Stomach (tissue), 9 donors: ENCODE results near the gene OBP2B. TPM values are rescaled to one million over a fixed set of nuclear protein-coding genes. Genes with fewer than 3 reads are reported as not detected.

Experiments
- DNase-seq, 2 donors: peaks; one replicate each; pipeline versions ENCODE4 v3.0.0 to v3.0.0-alpha.2; 2013 to 2019
- H3K27ac ChIP-seq, 5 donors: fragments of 200-600 bp in 4 of 5; sonication (generic) in 4 of 5; one replicate each; pipeline ENCODE4 v1.5.1; 2013 to 2019; ENCODE audit warnings: mild to moderate bottlenecking in 1 of 5, moderate library complexity in 1 of 5
- H3K27me3 ChIP-seq, 3 donors: fragments of 200-600 bp; sonication (generic); one replicate each; pipeline ENCODE4 v1.5.1; 2017 to 2019; ENCODE audit warnings: mixed run types in 1 of 3
- H3K36me3 ChIP-seq, 4 donors: fragments of 200-600 bp; sonication (generic); 1 replicate in 3 of 4; 2 replicates in 1 of 4; pipeline ENCODE4 v1.5.1; 2016 to 2019
- H3K4me1 ChIP-seq, 4 donors: fragments of 200-600 bp; sonication (generic); one replicate each; pipeline ENCODE4 v1.5.1; 2016 to 2019
- H3K4me3 ChIP-seq, 4 donors: fragments of 200-600 bp; sonication (generic) in 3 of 4; one replicate each; pipeline ENCODE4 v1.5.1; 2016 to 2019; ENCODE audit warnings: mild to moderate bottlenecking in 1 of 4
- H3K9me3 ChIP-seq, 4 donors: fragments of 200-600 bp; sonication (generic); one replicate each; pipeline ENCODE4 v1.5.1; 2016 to 2019
- CTCF ChIP-seq, 7 experiments: fragments of 450-650 bp in 4 of 7; fragments of 200-600 bp in 3 of 7; sonication (generic) in 3 of 7; IDR thresholded peaks; one replicate each; pipeline ENCODE4 v1.5.1; 2016 to 2019; ENCODE audit warnings: antibody characterized with exemption in 7 of 7, control low read depth in 2 of 7, mild to moderate bottlenecking in 1 of 7
- EP300 ChIP-seq: sonication (generic); formaldehyde crosslinking; IDR thresholded peaks from one replicate; pipeline ENCODE4 v1.6.1; 2017; ENCODE audit warnings: antibody characterized with exemption
- POLR2A ChIP-seq, 4 donors: fragments of 450-650 bp; IDR thresholded peaks; one replicate each; pipeline ENCODE4 v1.6.1; 2016; ENCODE audit warnings: antibody characterized with exemption in 4 of 4, control low read depth in 2 of 4, mild to moderate bottlenecking in 1 of 4, moderate library complexity in 1 of 4
- POLR2AphosphoS5 ChIP-seq, 3 donors: sonication (generic); formaldehyde crosslinking; IDR thresholded peaks; one replicate each; pipeline ENCODE4 v1.6.1; 2016; ENCODE audit warnings: antibody characterized with exemption in 3 of 3
- WGBS, 5 donors: extraction: QIAGEN DNeasy Blood & Tissue Kit in 3 of 5; methylation state at CpG; one replicate each; pipeline versions ENCODE4 v1.1.5 to v1.1.7; 2013 to 2018; 5-methylcytosine and 5-hydroxymethylcytosine counted together
- intact Hi-C: fragments of 100-400 bp; cut with DNase I; formaldehyde crosslinking; loops from one replicate; pipeline ENCODE4 v1.15.1; 2023; ENCODE audit warnings: low total_unique reads
- polyA plus RNA-seq, 3 donors: library from polyadenylated mRNA; stranded (reverse); fragments of 200-250 nt; gene quantifications; one replicate each; pipeline ENCODE4 v1.2.3, GENCODE V29; 2013
- total RNA-seq, 5 donors: library from RNA; depleted of rRNA; stranded (reverse); fragments of >200 nt; gene quantifications; one replicate each; pipeline versions ENCODE4 v1.1.0 to v1.2.3, GENCODE V29; 2014 to 2016
- donor health status: healthy with polysubstance abuse.
- donor health status: Bipolar disorder and iron deficiency.
- donor health status: healthy.

The OBP2B gene
- total and polyA plus RNA-seq, 8 donors = not detected

GRCh38 chr9:133201424-133202144 is 7.5 kb downstream of the OBP2B start:
- Histone ChIP-seq H3K4me3 (no peak overlapping the region), H3K36me3 (no peaks in the 10 kb centered on the region), H3K27ac (no peak overlapping the region), H3K4me1 (peaks cover 0 to 5% (median 0%) of the 10 kb centered on the region in 4 donors), H3K9me3 (peaks cover 0 to 4% (median 0%) of the 10 kb centered on the region in 4 donors), H3K27me3 (peaks cover 0 to 70% (median 6%) of the 10 kb centered on the region in 3 donors)
- intact Hi-C loops = no loop called here
- TF ChIP-seq POLR2A (IDR thresholded peaks at IDR 0.05) (no peak), CTCF (IDR thresholded peaks at IDR 0.05) (no peak), EP300 (no peak), POLR2AphosphoS5 (IDR thresholded peaks at IDR 0.05) (no peak)
- peak; percentile 14 to 38 for DNase-seq
- 65 to 84% (median 71%) methylated on average over 12 to 13 of the region's 13 CpGs for WGBS, 5 donors

- Histone ChIP-seq H3K27ac (no peak overlapping the region), H3K27me3 (peaks cover 0 to 68% (median 6%) of the 10 kb centered on the region in 3 donors), H3K4me3 (no peak overlapping the region), H3K4me1 (peaks cover 0 to 5% (median 0%) of the 10 kb centered on the region in 4 donors), H3K9me3 (peaks cover 0 to 4% (median 0%) of the 10 kb centered on the region in 4 donors), H3K36me3 (no peaks in the 10 kb centered on the region)
- TF ChIP-seq CTCF (IDR thresholded peaks at IDR 0.05) (no peak), POLR2AphosphoS5 (IDR thresholded peaks at IDR 0.05) (no peak), EP300 (no peak), POLR2A (IDR thresholded peaks at IDR 0.05) (no peak)
- 83 to 93% (median 89%) methylated on average over 17 of the region's 17 CpGs for WGBS, 5 donors
- intact Hi-C loops = no loop called here
- DNase-seq = no peak
These were observed 8.4 kb downstream of the OBP2B start for GRCh38 chr9:133200631-133201030.

GRCh38 chr9:133199648-133200321 is 9.3 kb downstream of the OBP2B start:
- Histone ChIP-seq H3K27ac (no peak overlapping the region), H3K36me3 (no peaks in the 10 kb centered on the region), H3K27me3 (peaks cover 0 to 70% (median 6%) of the 10 kb centered on the region in 3 donors), H3K4me3 (peak overlapping the region; percentile 18 to 37 (median 24)), H3K9me3 (peaks cover 0 to 5% (median 2%) of the 10 kb centered on the region in 4 donors), H3K4me1 (peaks cover 0 to 5% (median 0%) of the 10 kb centered on the region in 4 donors)
- intact Hi-C loops = loop anchor here (10.0 kb wide), 1 partner anchor 65 kb away; no protein-coding TSS in a partner anchor
- 36 to 53% (median 38%) methylated on average over 42 to 44 of the region's 44 CpGs for WGBS, 5 donors
- DNase-seq = peak in 1 of 2 donors; percentile 73
- no peak for TF ChIP-seq POLR2A (IDR thresholded peaks at IDR 0.05)

GRCh38 chr9:133195029-133195428 is 14.0 kb downstream of the OBP2B start:
- Histone ChIP-seq H3K36me3 (no peaks in the 10 kb centered on the region), H3K27me3 (peaks cover 0 to 58% (median 5%) of the 10 kb centered on the region in 3 donors), H3K4me1 (peaks cover 0 to 2% (median 0%) of the 10 kb centered on the region in 4 donors), H3K4me3 (no peak overlapping the region), H3K27ac (no peak overlapping the region), H3K9me3 (peaks cover 0 to 6% (median under 1%) of the 10 kb centered on the region in 4 donors)
- intact Hi-C loops = loop anchor here (10.0 kb wide), 1 partner anchor 70 kb away; no protein-coding TSS in a partner anchor
- TF ChIP-seq EP300 (no peak), POLR2AphosphoS5 (IDR thresholded peaks at IDR 0.05) (no peak), POLR2A (IDR thresholded peaks at IDR 0.05) (no peak), CTCF (IDR thresholded peaks at IDR 0.05) (no peak)
- no peak for DNase-seq
